Liver (tissue), 9 donors: ENCODE measurements around the gene RNF220. TPM values are rescaled to one million over a fixed set of nuclear protein-coding genes. Genes with fewer than 3 reads are reported as not detected.

Experiments used
- DNase-seq: peaks from one replicate; pipeline ENCODE4 v3.0.0-alpha.2; 2017; ENCODE audit warnings: low spot score
- H3K27ac ChIP-seq, 2 donors: one replicate each; pipeline ENCODE4 v1.7.0; 2013; ENCODE audit warnings: inconsistent platforms in 2 of 2, low read length in 2 of 2, control low read depth in 1 of 2, low read depth in 1 of 2, mild to moderate bottlenecking in 1 of 2
- H3K27me3 ChIP-seq, 4 donors: one replicate each; pipeline versions ENCODE4 v1.6.1 to v1.7.0; 2013; ENCODE audit warnings: low read length in 3 of 4, inconsistent platforms in 1 of 4, mild to moderate bottlenecking in 1 of 4, moderate library complexity in 1 of 4; ENCODE audit not compliant: control insufficient read depth in 4 of 4, insufficient read depth in 4 of 4
- H3K36me3 ChIP-seq, 4 donors: one replicate each; pipeline versions ENCODE4 v1.6.1 to v1.7.0; 2013; ENCODE audit warnings: low read length in 3 of 4, mild to moderate bottlenecking in 3 of 4, low read depth in 1 of 4, moderate library complexity in 1 of 4; ENCODE audit not compliant: control insufficient read depth in 4 of 4, insufficient read depth in 3 of 4
- H3K4me1 ChIP-seq, 4 donors: one replicate each; pipeline versions ENCODE4 v1.6.1 to v1.7.0; 2013; ENCODE audit warnings: low read length in 3 of 4, mild to moderate bottlenecking in 3 of 4, moderate library complexity in 1 of 4; ENCODE audit not compliant: control insufficient read depth in 4 of 4, insufficient read depth in 4 of 4
- H3K4me3 ChIP-seq, 3 donors: one replicate each; pipeline versions ENCODE4 v1.6.1 to v1.7.0; 2013; ENCODE audit warnings: low read length in 3 of 3, control low read depth in 1 of 3, low read depth in 1 of 3, mild to moderate bottlenecking in 1 of 3
- H3K9ac ChIP-seq, 2 donors: one replicate each; pipeline ENCODE4 v1.7.0; 2013; ENCODE audit warnings: low read length in 2 of 2, mild to moderate bottlenecking in 2 of 2, moderate library complexity in 2 of 2, control low read depth in 1 of 2, low read depth in 1 of 2
- H3K9me3 ChIP-seq, 4 donors: one replicate each; pipeline versions ENCODE4 v1.6.1 to v1.7.0; 2013; ENCODE audit warnings: low read length in 3 of 4; ENCODE audit not compliant: control insufficient read depth in 4 of 4
- EGR1 ChIP-seq, 2 donors: IDR thresholded peaks; 2 replicates each; pipeline ENCODE4 v1.6.1; 2016 to 2018; ENCODE audit warnings: antibody characterized with exemption in 2 of 2, low read depth in 2 of 2
- FOXA1 ChIP-seq: IDR thresholded peaks from 2 replicates; pipeline ENCODE4 v1.6.1; 2016; ENCODE audit warnings: antibody characterized with exemption
- FOXA2 ChIP-seq: IDR thresholded peaks from 2 replicates; pipeline ENCODE4 v1.6.1; 2016; ENCODE audit warnings: antibody characterized with exemption
- GABPA ChIP-seq, 2 donors: IDR thresholded peaks in 1 of 2; conservative IDR thresholded peaks in 1 of 2; 2 replicates each; pipeline ENCODE4 v1.6.1; 2016; ENCODE audit warnings: antibody characterized with exemption in 2 of 2, mild to moderate bottlenecking in 1 of 2, moderate library complexity in 1 of 2
- HNF4A ChIP-seq, 2 donors: conservative IDR thresholded peaks; 2 replicates each; pipeline ENCODE4 v1.6.1; 2016; ENCODE audit warnings: antibody characterized with exemption in 2 of 2, mild to moderate bottlenecking in 2 of 2
- HNF4G ChIP-seq: IDR thresholded peaks from 2 replicates; pipeline ENCODE4 v1.6.1; 2016; ENCODE audit warnings: antibody characterized with exemption
- JUND ChIP-seq, 2 donors: IDR thresholded peaks; 2 replicates each; pipeline ENCODE4 v1.6.1; 2016; ENCODE audit warnings: antibody characterized with exemption in 2 of 2
- NR2F2 ChIP-seq: IDR thresholded peaks from 2 replicates; pipeline ENCODE4 v1.6.1; 2016; ENCODE audit warnings: antibody characterized with exemption
- RAD21 ChIP-seq, 2 donors: IDR thresholded peaks; 2 replicates each; pipeline ENCODE4 v1.6.1; 2016; ENCODE audit warnings: antibody characterized with exemption in 2 of 2, mild to moderate bottlenecking in 2 of 2
- RXRA ChIP-seq, 2 donors: IDR thresholded peaks; 2 replicates each; pipeline ENCODE4 v1.6.1; 2017 to 2018; ENCODE audit warnings: antibody characterized with exemption in 2 of 2, mild to moderate bottlenecking in 1 of 2
- SP1 ChIP-seq: IDR thresholded peaks from 2 replicates; pipeline ENCODE4 v1.6.1; 2018; ENCODE audit warnings: antibody characterized with exemption, mild to moderate bottlenecking
- TAF1 ChIP-seq: conservative IDR thresholded peaks from 2 replicates; pipeline ENCODE4 v1.6.1; 2016; ENCODE audit warnings: antibody characterized with exemption, mild to moderate bottlenecking
- YY1 ChIP-seq: IDR thresholded peaks from 2 replicates; pipeline ENCODE4 v1.6.1; 2016; ENCODE audit warnings: antibody characterized with exemption, mild to moderate bottlenecking
- WGBS: extraction: QIAGEN DNeasy Blood & Tissue Kit; methylation state at CpG from one replicate; pipeline ENCODE4 v1.1.7; 2013; 5-methylcytosine and 5-hydroxymethylcytosine counted together
- polyA plus RNA-seq, 2 donors: library from polyadenylated mRNA; stranded (reverse) in 1 of 2; unstranded in 1 of 2; fragments of 200-250 nt in 1 of 2; fragments of >200 nt in 1 of 2; fragmentation: Nextera tagmentation in 1 of 2; extraction: Ambion mirVana in 1 of 2; gene quantifications; one replicate each; pipeline versions ENCODE4 v1.2.1 to v1.2.3, GENCODE V29; 2013 to 2015
- total RNA-seq, 2 donors: library from RNA; depleted of rRNA; stranded (reverse); fragments of >200 nt; gene quantifications; one replicate each; pipeline ENCODE4 v1.2.3, GENCODE V29; 2014
- TF ChIP-seq, protein P1 (sequence below): IDR thresholded peaks from 2 replicates; pipeline ENCODE4 v1.6.1; 2016; ENCODE audit warnings: antibody characterized with exemption
- TF ChIP-seq, protein P2 (sequence below): IDR thresholded peaks from 2 replicates; pipeline ENCODE4 v1.6.1; 2016; ENCODE audit warnings: antibody characterized with exemption, mild to moderate bottlenecking
- TF ChIP-seq, protein P3 (sequence below): fragments of 150-350 bp; IDR thresholded peaks from 2 replicates; pipeline ENCODE4 v1.5.1; 2017; ENCODE audit warnings: improper control_type of control experiment, low read depth, low read length; ENCODE audit not compliant: missing input control
- TF ChIP-seq, protein P4 (sequence below): IDR thresholded peaks from 2 replicates; pipeline ENCODE4 v1.6.1; 2016; ENCODE audit warnings: antibody characterized with exemption
- TF ChIP-seq, protein P5 (sequence below): IDR thresholded peaks from 2 replicates; pipeline ENCODE4 v1.6.1; 2016; ENCODE audit warnings: antibody characterized with exemption
- donor health status: healthy.
- donor health status: healthy.
- donor health status: healthy.
- donor health status: healthy.
- donor health status: healthy.

Gene RNF220
- total and polyA plus RNA-seq, 4 donors = 18.2 to 35.8 (median 26.1) TPM

DNA sequence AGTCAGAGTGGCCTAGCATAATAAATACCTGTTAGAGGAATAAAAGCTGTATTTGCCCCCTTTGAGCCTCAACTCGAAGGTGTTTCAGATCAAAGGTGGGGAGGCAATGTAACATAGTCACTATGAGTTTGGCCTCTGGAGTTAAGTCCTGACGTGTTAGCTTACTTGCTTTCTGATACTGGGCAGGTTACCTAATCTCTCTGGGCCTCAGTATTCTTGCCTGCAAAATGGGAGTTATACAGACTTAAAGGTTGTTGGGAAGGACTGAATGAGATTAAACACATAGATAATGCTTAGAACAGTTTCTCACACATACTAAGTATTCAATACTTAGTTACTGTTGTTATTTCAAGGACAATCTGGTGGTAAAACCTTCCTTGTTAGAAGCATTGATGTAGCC is 15.5 kb downstream of the RNF220 start:
- Histone ChIP-seq H3K36me3 (no peaks in the 10 kb centered on the region), H3K4me3 (no peak overlapping the region), H3K27ac (no peak overlapping the region), H3K9me3 (no peaks in the 10 kb centered on the region), H3K27me3 (peaks cover 4 to 27% (median 16%) of the 10 kb centered on the region in 4 donors), H3K9ac (no peak overlapping the region), H3K4me1 (peaks cover 0 to 11% (median 10%) of the 10 kb centered on the region in 4 donors)
- WGBS = 72% methylated on average over 2 of the region's 2 CpGs
- DNase-seq = no peak
- TF ChIP-seq, protein P1, sequence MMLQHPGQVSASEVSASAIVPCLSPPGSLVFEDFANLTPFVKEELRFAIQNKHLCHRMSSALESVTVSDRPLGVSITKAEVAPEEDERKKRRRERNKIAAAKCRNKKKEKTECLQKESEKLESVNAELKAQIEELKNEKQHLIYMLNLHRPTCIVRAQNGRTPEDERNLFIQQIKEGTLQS = no peak
- TF ChIP-seq RXRA (IDR thresholded peaks at IDR 0.05) = no peak
- TF ChIP-seq HNF4A (conservative IDR thresholded peaks at IDR 0.05) = no peak
- TF ChIP-seq, protein P2, sequence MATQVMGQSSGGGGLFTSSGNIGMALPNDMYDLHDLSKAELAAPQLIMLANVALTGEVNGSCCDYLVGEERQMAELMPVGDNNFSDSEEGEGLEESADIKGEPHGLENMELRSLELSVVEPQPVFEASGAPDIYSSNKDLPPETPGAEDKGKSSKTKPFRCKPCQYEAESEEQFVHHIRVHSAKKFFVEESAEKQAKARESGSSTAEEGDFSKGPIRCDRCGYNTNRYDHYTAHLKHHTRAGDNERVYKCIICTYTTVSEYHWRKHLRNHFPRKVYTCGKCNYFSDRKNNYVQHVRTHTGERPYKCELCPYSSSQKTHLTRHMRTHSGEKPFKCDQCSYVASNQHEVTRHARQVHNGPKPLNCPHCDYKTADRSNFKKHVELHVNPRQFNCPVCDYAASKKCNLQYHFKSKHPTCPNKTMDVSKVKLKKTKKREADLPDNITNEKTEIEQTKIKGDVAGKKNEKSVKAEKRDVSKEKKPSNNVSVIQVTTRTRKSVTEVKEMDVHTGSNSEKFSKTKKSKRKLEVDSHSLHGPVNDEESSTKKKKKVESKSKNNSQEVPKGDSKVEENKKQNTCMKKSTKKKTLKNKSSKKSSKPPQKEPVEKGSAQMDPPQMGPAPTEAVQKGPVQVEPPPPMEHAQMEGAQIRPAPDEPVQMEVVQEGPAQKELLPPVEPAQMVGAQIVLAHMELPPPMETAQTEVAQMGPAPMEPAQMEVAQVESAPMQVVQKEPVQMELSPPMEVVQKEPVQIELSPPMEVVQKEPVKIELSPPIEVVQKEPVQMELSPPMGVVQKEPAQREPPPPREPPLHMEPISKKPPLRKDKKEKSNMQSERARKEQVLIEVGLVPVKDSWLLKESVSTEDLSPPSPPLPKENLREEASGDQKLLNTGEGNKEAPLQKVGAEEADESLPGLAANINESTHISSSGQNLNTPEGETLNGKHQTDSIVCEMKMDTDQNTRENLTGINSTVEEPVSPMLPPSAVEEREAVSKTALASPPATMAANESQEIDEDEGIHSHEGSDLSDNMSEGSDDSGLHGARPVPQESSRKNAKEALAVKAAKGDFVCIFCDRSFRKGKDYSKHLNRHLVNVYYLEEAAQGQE = no peak
- no peak for TF ChIP-seq JUND (IDR thresholded peaks at IDR 0.05)
- TF ChIP-seq EGR1 (IDR thresholded peaks at IDR 0.05; ENCODE audit: low read depth in 2 of 2) = no peak
- TF ChIP-seq SP1 = no peak
- TF ChIP-seq, protein P3, sequence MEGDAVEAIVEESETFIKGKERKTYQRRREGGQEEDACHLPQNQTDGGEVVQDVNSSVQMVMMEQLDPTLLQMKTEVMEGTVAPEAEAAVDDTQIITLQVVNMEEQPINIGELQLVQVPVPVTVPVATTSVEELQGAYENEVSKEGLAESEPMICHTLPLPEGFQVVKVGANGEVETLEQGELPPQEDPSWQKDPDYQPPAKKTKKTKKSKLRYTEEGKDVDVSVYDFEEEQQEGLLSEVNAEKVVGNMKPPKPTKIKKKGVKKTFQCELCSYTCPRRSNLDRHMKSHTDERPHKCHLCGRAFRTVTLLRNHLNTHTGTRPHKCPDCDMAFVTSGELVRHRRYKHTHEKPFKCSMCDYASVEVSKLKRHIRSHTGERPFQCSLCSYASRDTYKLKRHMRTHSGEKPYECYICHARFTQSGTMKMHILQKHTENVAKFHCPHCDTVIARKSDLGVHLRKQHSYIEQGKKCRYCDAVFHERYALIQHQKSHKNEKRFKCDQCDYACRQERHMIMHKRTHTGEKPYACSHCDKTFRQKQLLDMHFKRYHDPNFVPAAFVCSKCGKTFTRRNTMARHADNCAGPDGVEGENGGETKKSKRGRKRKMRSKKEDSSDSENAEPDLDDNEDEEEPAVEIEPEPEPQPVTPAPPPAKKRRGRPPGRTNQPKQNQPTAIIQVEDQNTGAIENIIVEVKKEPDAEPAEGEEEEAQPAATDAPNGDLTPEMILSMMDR = no peak
- no peak for TF ChIP-seq HNF4G
- TF ChIP-seq, protein P4, sequence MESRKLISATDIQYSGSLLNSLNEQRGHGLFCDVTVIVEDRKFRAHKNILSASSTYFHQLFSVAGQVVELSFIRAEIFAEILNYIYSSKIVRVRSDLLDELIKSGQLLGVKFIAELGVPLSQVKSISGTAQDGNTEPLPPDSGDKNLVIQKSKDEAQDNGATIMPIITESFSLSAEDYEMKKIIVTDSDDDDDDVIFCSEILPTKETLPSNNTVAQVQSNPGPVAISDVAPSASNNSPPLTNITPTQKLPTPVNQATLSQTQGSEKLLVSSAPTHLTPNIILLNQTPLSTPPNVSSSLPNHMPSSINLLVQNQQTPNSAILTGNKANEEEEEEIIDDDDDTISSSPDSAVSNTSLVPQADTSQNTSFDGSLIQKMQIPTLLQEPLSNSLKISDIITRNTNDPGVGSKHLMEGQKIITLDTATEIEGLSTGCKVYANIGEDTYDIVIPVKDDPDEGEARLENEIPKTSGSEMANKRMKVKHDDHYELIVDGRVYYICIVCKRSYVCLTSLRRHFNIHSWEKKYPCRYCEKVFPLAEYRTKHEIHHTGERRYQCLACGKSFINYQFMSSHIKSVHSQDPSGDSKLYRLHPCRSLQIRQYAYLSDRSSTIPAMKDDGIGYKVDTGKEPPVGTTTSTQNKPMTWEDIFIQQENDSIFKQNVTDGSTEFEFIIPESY = no peak
- no peak for TF ChIP-seq YY1
- TF ChIP-seq GABPA (IDR thresholded peaks at IDR 0.05 in 1 of 2, conservative IDR thresholded peaks at IDR 0.05 in 1 of 2) = no peak
- no peak for TF ChIP-seq TAF1
- TF ChIP-seq FOXA1 = no peak
- TF ChIP-seq, protein P5, sequence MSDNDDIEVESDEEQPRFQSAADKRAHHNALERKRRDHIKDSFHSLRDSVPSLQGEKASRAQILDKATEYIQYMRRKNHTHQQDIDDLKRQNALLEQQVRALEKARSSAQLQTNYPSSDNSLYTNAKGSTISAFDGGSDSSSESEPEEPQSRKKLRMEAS = no peak
- no peak for TF ChIP-seq NR2F2
- no peak for TF ChIP-seq RAD21 (IDR thresholded peaks at IDR 0.05)
- TF ChIP-seq FOXA2 = no peak
